NOMO-1 treated with DMSO at 0.1 percent for 48 hours (cell line): ENCODE data around the gene ARL5C.

Experiments
- DNase-seq: peaks from one replicate; lab custom pipeline; 2025; ENCODE audit not compliant: unreplicated experiment; lab: John Stamatoyannopoulos, UW

The ARL5C gene

DNA sequence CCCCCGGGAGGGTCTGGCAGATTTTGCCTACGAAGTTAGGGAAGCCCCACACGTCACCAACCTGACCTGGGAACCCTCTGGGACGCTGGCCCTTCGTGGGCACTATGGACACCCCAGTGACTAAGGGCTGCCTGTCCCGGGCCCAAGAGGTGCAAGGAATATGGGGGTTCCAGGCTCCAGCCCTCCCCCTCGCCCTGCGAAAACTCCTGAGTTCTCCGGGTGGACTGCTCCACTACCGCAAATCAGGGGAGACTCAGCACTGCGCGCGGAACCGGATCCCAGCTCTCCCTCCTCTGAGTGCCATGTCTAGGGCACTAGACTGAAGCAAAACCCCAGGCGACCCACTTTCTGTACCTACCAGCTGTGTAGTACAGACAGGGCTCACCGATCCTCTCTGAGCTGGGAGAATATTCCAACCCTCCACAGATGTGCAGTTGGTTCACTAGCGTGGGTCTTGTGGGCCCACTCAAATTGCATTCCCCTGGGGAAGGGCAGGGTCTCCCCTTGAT is at the start of gene ARL5C:
Gene ARL5C, minus strand, starts transcription at position 321 of the 509 bp plus-strand sequence. CDS start 401 bp downstream, outside the sequence.
- peak; percentile 23 for DNase-seq

GRCh38 chr17:39213852-39214251 is 47.9 kb upstream of the ARL5C start:
- no peak for DNase-seq

DNA sequence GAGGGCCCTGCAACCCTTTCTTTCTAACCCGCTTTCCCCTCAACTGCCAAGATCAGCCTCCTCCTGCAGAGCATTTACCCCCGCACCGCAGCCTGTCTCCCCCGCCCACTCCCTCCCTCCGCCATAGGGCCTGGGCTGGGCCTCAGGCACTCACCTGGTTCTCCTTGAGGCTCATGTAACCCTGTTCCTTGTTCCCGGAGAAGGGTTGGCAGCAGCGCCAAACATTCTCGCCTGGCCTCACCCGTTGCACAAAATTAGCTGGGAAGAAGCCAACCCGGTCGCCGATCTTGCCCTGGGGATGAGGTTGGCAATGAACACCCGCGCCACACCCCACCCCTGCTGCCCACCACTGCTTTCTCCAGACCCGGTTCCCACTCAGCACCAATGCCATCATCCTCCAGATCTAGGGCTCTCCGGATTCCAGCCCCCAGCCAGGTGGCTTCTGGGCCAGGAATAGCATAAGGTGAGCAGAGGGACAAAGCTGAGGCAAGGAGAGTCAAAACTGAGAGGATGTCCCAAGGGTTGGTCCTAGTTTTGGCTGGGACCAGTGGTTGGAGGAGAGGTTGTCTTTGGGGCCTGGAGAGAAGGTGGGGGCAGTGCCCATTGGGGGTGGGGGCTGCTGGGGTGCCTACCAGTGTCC is 47.0 kb upstream of the ARL5C start:
- DNase-seq, result no peak

- DNase-seq, result no peak
Measured at GRCh38 chr17:39212195-39212810, 46.3 kb upstream of the ARL5C start.

DNA sequence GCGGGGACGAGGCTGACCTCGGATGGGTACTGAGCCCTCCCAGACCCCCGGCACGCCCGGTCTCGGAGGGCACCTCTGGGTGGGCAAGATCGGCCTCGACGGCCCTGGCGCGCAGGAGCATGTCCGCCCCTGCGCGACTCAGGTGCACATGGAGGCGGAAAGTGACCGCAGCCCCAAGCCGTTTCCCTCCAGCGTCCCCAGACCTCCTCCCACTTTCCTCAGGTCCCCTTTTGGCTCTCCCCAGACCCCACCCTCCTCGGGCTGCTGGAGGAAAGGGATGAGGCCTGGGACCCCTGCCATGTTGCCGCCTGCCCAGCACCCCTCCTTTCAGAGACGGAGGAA is 44.1 kb upstream of the ARL5C start:
- DNase-seq, result no peak

- peak; percentile 21 for DNase-seq
Measured at GRCh38 chr17:39209317-39210092, 43.5 kb upstream of the ARL5C start.

GRCh38 chr17:39208893-39209292 is 42.9 kb upstream of the ARL5C start:
- peak; percentile 29 for DNase-seq

DNA sequence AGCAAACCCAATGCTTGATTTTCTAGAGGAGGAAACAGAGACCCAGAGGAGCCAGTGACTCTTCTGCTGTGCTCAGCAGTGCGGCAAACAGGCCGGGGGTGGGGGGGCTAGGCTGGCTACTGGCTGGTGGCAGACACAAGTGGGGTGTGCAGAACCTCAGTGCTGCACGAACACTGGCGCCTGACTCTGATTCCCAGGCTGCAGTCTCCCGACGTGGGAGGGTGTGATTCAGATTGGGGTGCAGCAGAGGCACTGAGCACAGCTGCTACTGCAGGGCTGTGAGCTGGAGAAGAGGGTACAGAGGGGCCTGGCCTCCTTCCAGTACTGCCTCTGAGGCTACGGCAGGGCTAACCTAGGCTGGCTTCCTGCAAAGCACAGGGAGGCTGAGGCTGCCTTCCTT is 42.2 kb upstream of the ARL5C start:
- DNase-seq, result no peak

- DNase-seq, result no peak
Measured at GRCh38 chr17:39205112-39205526, 39.2 kb upstream of the ARL5C start.

DNA sequence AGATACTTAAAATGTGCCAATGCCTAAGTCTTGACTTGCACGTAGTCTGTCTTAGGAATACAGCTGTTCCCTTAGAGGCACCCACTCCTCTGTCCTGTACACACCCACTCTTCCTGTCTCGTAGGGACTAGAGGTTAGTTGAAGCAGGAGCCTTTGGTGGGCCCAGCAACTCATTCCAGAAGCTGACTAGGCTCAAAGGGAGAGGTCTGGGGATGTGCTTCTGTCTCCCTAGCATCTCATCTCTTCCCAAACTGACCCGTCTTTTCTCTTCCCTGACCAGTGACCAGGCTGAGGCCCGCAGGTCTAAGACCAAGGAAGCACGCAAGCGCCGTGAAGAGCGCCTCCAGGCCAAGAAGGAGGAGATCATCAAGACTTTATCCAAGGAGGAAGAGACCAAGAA is 38.3 kb upstream of the ARL5C start:
- DNase-seq, result no peak

- DNase-seq, result peak; percentile 39
Measured at GRCh38 chr17:39200957-39201510, 35.1 kb upstream of the ARL5C start.

- DNase-seq, result no peak
Measured at GRCh38 chr17:39200070-39200879, 34.3 kb upstream of the ARL5C start, which contains the start of gene RPL19. Gene RPL19, plus strand, starts transcription at chr17:39200283. Its CDS starts 62 bp downstream, at chr17:39200345.

DNA sequence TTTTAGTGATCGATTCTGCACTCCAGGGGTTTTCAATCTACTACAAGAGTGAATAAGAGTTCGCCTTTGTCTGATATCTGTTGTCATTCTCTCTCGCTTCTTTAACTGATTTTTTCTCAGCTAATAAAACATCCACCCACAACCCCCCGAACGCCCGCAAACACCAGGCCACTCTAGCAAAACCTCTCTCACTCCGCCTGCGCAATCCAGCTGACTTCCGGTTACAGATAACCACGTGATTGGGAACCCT is 33.8 kb upstream of the ARL5C start:
- peak; percentile 95 for DNase-seq

DNA sequence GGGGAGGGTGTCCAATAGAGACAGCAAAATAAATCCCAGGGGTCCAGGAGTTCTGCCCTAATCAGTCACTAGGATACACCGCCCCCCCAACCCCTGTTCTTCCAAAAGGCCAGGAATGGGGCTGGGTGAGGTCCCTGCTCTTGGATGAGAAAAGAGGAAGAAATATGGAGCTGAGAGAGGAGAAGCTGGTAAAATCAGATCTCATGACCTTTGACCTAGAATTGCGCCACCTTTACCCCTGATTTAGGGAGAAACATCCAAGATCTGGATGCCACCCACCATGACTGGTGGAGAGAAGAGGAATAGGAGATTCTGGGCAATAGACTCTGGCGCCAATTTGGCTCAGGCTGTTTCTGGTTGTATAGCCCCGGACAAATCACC is 32.2 kb upstream of the ARL5C start:
- DNase-seq, result peak; percentile 29

GRCh38 chr17:39197380-39198185 is 31.6 kb upstream of the ARL5C start, which contains the start of gene CACNB1:
Gene CACNB1, minus strand, starts transcription at chr17:39197669. Its CDS starts 174 bp downstream, at chr17:39197495.
- DNase-seq, result peak; percentile 57

DNA sequence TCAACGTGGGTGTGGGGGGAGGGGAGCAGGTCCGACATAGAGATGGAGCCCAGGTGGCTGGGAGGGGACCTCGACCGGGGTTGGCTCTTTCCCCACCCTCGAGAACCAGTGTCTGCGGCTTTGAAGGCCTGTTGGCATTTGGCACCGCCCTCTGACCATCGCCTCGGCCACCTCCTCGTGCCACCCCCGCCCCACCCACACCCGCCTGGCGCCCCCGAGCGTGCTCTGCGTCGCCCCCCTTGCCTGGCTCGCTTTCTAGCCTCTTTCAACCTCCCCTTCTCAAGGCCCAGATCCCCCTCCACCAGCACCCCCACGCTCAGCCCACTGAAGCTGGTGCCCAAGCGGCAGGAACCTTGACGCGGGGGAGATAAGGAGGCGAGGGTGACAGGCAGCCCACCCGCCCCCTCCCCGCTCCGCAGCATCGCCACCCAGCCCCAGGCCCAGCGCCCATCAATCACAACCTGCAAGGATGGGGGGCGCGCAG is 30.9 kb upstream of the ARL5C start:
- no peak for DNase-seq

- DNase-seq, result no peak
Measured at GRCh38 chr17:39196241-39196807, 30.4 kb upstream of the ARL5C start.

- DNase-seq, result no peak
Measured at GRCh38 chr17:39195568-39196160, 29.7 kb upstream of the ARL5C start.

GRCh38 chr17:39194985-39195524 is 29.1 kb upstream of the ARL5C start:
- no peak for DNase-seq
